Glutamatergic neuron (in vitro differentiated cells): Measurements from ENCODE around the gene FGF22. TPM values are rescaled to one million over a fixed set of nuclear protein-coding genes. Genes with fewer than 3 reads are reported as not detected.

Experiments used
- DNase-seq: peaks from one replicate; pipeline ENCODE4 v3.0.0; 2022
- H3K27ac Mint-ChIP-seq: one replicate; pipeline ENCODE4 v1.8.0; 2020; ENCODE audit warnings: mild to moderate bottlenecking, mixed read lengths, inconsistent platforms; ENCODE audit not compliant: unreplicated experiment
- H3K27me3 Mint-ChIP-seq: one replicate; pipeline ENCODE4 v1.8.0; 2020; ENCODE audit warnings: mild to moderate bottlenecking, moderate library complexity, mixed read lengths, inconsistent platforms; ENCODE audit not compliant: unreplicated experiment
- H3K36me3 Mint-ChIP-seq: one replicate; pipeline ENCODE4 v1.8.0; 2020; ENCODE audit warnings: mild to moderate bottlenecking, mixed read lengths, inconsistent platforms; ENCODE audit not compliant: unreplicated experiment
- H3K4me1 Mint-ChIP-seq: one replicate; pipeline ENCODE4 v1.8.0; 2020; ENCODE audit warnings: mild to moderate bottlenecking, low read depth, mixed read lengths, inconsistent platforms; ENCODE audit not compliant: unreplicated experiment
- H3K4me3 Mint-ChIP-seq: one replicate; pipeline ENCODE4 v1.8.0; 2020; ENCODE audit warnings: mild to moderate bottlenecking, mixed read lengths, inconsistent platforms; ENCODE audit not compliant: unreplicated experiment
- H3K9me3 Mint-ChIP-seq: one replicate; pipeline ENCODE4 v1.8.0; 2020; ENCODE audit warnings: mild to moderate bottlenecking, moderate library complexity, mixed read lengths, inconsistent platforms; ENCODE audit not compliant: unreplicated experiment
- total RNA-seq: library from RNA; stranded (reverse); fragmentation: NEBNext Ultra II Directional; extraction: Animal tissue kit (Norgen Biotek cat#: 25700); gene quantifications from one replicate; pipeline ENCODE4 v1.2.1, GENCODE V29; 2021; ENCODE audit not compliant: unreplicated experiment
- TF ChIP-seq, protein P1 (sequence below): fragments of 200-600 bp; sonication (generic); IDR thresholded peaks from one replicate; pipeline ENCODE4 v1.5.0; 2021; ENCODE audit not compliant: partially characterized antibody, unreplicated experiment

FGF22 gene
- total RNA-seq, 1 donor from 2014 or later, result 1.5 TPM

DNA sequence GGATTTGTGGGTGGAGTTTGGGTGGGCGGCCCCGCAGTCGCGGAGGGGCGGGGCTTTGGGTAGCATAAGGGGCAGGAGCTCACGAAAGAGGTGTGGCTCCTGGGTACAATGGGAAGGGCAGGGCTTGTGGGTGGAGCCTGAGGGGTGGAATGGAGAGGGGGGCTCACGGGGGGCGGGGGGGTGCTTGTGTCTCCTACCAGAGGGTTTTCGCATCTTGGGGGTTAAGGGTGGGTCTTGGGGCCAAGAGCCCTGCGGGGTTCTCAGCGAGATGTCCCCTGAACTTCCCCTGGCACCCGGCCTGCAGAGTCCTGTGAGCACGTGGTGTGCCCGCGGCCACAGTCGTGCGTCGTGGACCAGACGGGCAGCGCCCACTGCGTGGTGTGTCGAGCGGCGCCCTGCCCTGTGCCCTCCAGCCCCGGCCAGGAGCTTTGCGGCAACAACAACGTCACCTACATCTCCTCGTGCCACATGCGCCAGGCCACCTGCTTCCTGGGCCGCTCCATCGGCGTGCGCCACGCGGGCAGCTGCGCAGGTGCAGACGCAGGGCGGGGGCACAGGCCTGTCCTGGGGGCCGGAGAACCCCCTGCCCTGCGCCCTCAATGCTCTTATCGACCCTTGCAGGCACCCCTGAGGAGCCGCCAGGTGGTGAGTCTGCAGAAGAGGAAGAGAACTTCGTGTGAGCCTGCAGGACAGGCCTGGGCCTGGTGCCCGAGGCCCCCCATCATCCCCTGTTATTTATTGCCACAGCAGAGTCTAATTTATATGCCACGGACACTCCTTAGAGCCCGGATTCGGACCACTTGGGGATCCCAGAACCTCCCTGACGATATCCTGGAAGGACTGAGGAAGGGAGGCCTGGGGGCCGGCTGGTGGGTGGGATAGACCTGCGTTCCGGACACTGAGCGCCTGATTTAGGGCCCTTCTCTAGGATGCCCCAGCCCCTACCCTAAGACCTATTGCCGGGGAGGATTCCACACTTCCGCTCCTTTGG is 41.6 kb downstream of the FGF22 start:
- Mint-ChIP-seq H3K27me3 (peaks cover 4% of the 10 kb centered on the region), H3K4me3 (peak overlapping the region; percentile 94), H3K4me1 (no peaks in the 10 kb centered on the region), H3K9me3 (peaks cover 6% of the 10 kb centered on the region), H3K36me3 (no peaks in the 10 kb centered on the region), H3K27ac (peak overlapping the region; percentile 93)
- DNase-seq, result peak; percentile 94
- TF ChIP-seq, protein P1, sequence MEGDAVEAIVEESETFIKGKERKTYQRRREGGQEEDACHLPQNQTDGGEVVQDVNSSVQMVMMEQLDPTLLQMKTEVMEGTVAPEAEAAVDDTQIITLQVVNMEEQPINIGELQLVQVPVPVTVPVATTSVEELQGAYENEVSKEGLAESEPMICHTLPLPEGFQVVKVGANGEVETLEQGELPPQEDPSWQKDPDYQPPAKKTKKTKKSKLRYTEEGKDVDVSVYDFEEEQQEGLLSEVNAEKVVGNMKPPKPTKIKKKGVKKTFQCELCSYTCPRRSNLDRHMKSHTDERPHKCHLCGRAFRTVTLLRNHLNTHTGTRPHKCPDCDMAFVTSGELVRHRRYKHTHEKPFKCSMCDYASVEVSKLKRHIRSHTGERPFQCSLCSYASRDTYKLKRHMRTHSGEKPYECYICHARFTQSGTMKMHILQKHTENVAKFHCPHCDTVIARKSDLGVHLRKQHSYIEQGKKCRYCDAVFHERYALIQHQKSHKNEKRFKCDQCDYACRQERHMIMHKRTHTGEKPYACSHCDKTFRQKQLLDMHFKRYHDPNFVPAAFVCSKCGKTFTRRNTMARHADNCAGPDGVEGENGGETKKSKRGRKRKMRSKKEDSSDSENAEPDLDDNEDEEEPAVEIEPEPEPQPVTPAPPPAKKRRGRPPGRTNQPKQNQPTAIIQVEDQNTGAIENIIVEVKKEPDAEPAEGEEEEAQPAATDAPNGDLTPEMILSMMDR, result no peak

DNA sequence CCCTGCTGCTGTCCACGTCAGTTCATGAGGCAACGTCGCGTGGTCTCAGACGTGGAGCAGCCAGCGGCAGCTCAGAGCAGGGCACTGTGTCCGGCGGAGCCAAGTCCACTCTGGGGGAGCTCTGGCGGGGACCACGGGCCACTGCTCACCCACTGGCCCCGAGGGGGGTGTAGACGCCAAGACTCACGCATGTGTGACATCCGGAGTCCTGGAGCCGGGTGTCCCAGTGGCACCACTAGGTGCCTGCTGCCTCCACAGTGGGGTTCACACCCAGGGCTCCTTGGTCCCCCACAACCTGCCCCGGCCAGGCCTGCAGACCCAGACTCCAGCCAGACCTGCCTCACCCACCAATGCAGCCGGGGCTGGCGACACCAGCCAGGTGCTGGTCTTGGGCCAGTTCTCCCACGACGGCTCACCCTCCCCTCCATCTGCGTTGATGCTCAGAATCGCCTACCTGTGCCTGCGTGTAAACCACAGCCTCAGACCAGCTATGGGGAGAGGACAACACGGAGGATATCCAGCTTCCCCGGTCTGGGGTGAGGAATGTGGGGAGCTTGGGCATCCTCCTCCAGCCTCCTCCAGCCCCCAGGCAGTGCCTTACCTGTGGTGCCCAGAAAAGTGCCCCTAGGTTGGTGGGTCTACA is 43.1 kb downstream of the FGF22 start:
- Mint-ChIP-seq H3K27me3 (peaks cover 4% of the 10 kb centered on the region), H3K27ac (no peak overlapping the region), H3K4me1 (no peaks in the 10 kb centered on the region), H3K36me3 (no peaks in the 10 kb centered on the region), H3K9me3 (peaks cover 8% of the 10 kb centered on the region), H3K4me3 (no peak overlapping the region)
- DNase-seq, result no peak
- TF ChIP-seq, protein P1, result no peak

DNA sequence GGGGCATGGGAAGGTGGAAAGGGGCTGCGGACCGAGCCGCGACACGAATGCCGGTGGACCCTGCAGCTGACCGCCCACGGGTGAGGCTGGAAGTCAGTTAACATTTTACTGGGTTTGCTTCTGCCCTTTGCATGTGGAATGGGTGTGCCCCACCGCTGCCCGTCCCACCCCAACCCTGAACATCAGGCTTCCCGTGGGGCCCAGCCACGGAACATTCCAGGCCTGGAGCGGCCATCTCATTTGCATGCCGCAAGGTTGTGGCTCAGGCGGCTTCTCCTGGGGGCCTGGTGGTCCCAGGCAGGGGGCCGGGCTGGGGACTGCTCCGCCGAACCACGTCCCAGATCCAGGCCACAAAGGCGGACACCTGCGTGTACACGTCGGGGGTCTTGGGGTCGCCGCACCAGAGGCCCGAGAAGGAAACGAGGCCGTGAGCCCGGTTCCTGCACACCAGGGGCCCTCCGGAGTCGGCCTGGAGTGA is 45.8 kb downstream of the FGF22 start:
- Mint-ChIP-seq H3K27ac (no peak overlapping the region), H3K27me3 (peaks cover 4% of the 10 kb centered on the region), H3K9me3 (peaks cover 7% of the 10 kb centered on the region), H3K4me1 (no peaks in the 10 kb centered on the region), H3K36me3 (no peaks in the 10 kb centered on the region), H3K4me3 (no peak overlapping the region)
- DNase-seq, result no peak
- TF ChIP-seq, protein P1, result no peak

DNA sequence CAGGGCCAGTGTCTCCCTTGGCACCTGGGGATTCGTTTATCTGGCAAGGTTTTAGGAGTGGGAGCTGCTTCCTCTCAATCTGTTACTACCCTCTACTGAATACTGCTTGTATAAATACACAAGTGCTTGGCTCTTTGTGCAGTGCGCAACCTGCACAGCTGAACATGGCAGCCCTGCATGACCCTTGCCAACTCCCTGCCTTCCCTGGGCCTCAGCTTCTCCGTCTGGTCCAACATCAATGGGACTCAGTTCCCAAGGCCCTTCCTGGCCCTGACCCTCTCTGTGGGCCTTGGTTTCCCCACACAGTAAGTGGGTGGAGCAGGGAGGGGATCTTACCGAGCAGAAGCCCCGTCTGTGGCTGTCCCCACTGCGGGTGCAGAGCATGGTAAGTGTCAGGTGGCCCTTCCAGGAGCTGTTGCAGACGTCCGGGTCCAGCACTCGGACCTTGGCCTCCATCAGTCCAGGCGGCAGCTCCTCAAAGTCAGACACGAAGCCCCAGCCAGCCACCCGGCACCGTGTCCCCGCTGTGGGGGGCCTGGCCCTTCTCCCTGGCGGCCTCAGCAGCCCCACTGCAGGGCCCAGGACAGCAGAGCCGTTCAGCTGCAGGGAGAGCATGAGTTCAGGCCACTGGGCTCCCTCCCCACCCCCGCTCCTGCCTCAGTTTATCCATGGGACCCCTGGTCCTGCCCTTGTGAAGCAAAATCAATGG is 47.1 kb downstream of the FGF22 start:
- DNase-seq, result no peak
- peaks cover 1% of the 10 kb centered on the region for H3K27me3 Mint-ChIP-seq
- H3K27ac Mint-ChIP-seq, result no peak overlapping the region
- TF ChIP-seq, protein P1, result no peak
- no peaks in the 10 kb centered on the region for H3K36me3 Mint-ChIP-seq
- no peaks in the 10 kb centered on the region for H3K4me1 Mint-ChIP-seq
- no peak overlapping the region for H3K4me3 Mint-ChIP-seq
- H3K9me3 Mint-ChIP-seq, result peaks cover 8% of the 10 kb centered on the region
